GM23248 (cell line): ENCODE results near the gene GNAL. TPM values are rescaled to one million over a fixed set of nuclear protein-coding genes. Genes with fewer than 3 reads are reported as not detected.

Experiments
- DNase-seq: peaks from one replicate; pipeline ENCODE4 v3.0.0-alpha.2; 2015
- H2AFZ ChIP-seq: fragments of 200-600 bp; sonication (generic); 2 replicates; pipeline ENCODE4 v1.6.1; 2016; ENCODE audit warnings: antibody characterized with exemption
- H3F3A ChIP-seq: fragments of 200-600 bp; sonication (generic); 2 replicates; pipeline ENCODE4 v1.6.1; 2016; ENCODE audit warnings: mild to moderate bottlenecking, antibody characterized with exemption, mixed run types; ENCODE audit not compliant: insufficient read depth
- H3K27ac ChIP-seq: fragments of 200-600 bp; sonication (generic); 2 replicates; pipeline ENCODE4 v1.5.1; 2016; ENCODE audit warnings: mild to moderate bottlenecking
- H3K27me3 ChIP-seq: fragments of 200-600 bp; sonication (generic); replicated peaks from 2 replicates; pipeline ENCODE4 v1.6.1; 2016; ENCODE audit warnings: mild to moderate bottlenecking; ENCODE audit not compliant: insufficient read depth
- H3K36me3 ChIP-seq: fragments of 200-600 bp; sonication (generic); 2 replicates; pipeline ENCODE4 v1.6.1; 2016; ENCODE audit warnings: low read depth, mild to moderate bottlenecking
- H3K4me1 ChIP-seq: fragments of 200-600 bp; sonication (generic); 2 replicates; pipeline ENCODE4 v1.6.1; 2016; ENCODE audit warnings: mild to moderate bottlenecking; ENCODE audit not compliant: insufficient read depth
- H3K4me2 ChIP-seq: fragments of 200-600 bp; sonication (generic); one replicate; pipeline ENCODE4 v1.6.1; 2016; ENCODE audit warnings: mild to moderate bottlenecking; ENCODE audit not compliant: unreplicated experiment
- H3K4me3 ChIP-seq: fragments of 200-600 bp; sonication (generic); 2 replicates; pipeline ENCODE4 v1.5.1; 2016; ENCODE audit warnings: mild to moderate bottlenecking
- H3K79me2 ChIP-seq: fragments of 200-600 bp; sonication (generic); 2 replicates; pipeline ENCODE4 v1.6.1; 2016; ENCODE audit warnings: mild to moderate bottlenecking; ENCODE audit not compliant: insufficient read depth
- H3K9ac ChIP-seq: fragments of 200-600 bp; sonication (generic); 2 replicates; pipeline ENCODE4 v1.6.1; 2016; ENCODE audit warnings: mild to moderate bottlenecking
- H3K9me2 ChIP-seq: fragments of 200-600 bp; sonication (generic); 2 replicates; pipeline ENCODE4 v1.6.1; 2016; ENCODE audit warnings: mixed run types, mild to moderate bottlenecking, moderate library complexity; ENCODE audit not compliant: insufficient read depth
- H3K9me3 ChIP-seq: fragments of 200-600 bp; sonication (generic); one replicate; pipeline ENCODE4 v1.6.1; 2017; ENCODE audit warnings: low read depth
- H4K20me1 ChIP-seq: fragments of 200-600 bp; sonication (generic); 2 replicates; pipeline ENCODE4 v1.6.0; 2016; ENCODE audit not compliant: insufficient read depth
- EZH2 ChIP-seq: fragments of 200-600 bp; sonication (generic); IDR thresholded peaks from 2 replicates; pipeline ENCODE4 v1.6.1; 2018; ENCODE audit warnings: antibody characterized with exemption, mild to moderate bottlenecking; ENCODE audit not compliant: insufficient read depth, poor library complexity, severe bottlenecking
- EZH2phosphoT487 ChIP-seq: fragments of 200-600 bp; sonication (generic); IDR thresholded peaks from 2 replicates; pipeline ENCODE4 v1.6.1; 2018; ENCODE audit warnings: antibody characterized with exemption, moderate library complexity, mild to moderate bottlenecking, low read depth; ENCODE audit not compliant: insufficient read depth
- WGBS, 2 experiments: methylation state at CpG; one replicate each; pipeline ENCODE4 v1.1.6; 2015 to 2017; ENCODE audit warnings: low lambda C conversion rate in 2 of 2, low coverage in 1 of 2; ENCODE audit errors: missing lambda C conversion rate in 2 of 2; 5-methylcytosine and 5-hydroxymethylcytosine counted together
- in situ Hi-C: fragments of 300-500 bp; cut with MboI; formaldehyde crosslinking; loops from 2 replicates; pipeline ENCODE4 v1.15.0; 2020
- polyA plus RNA-seq: library from polyadenylated mRNA; unstranded; fragments of >200 nt; fragmentation: Nextera tagmentation; extraction: Ambion mirVana; gene quantifications from 2 replicates; pipeline ENCODE4 v1.2.1, GENCODE V29; 2016
- total RNA-seq: library from RNA; depleted of rRNA; stranded (reverse); fragments of >200 nt; shearing (Covaris generic); gene quantifications from 2 replicates; pipeline ENCODE4 v1.2.3, GENCODE V29; 2014

The GNAL gene
- total and polyA plus RNA-seq, 2 experiments from 2014 or later = 0.19 to 3.0 TPM

DNA sequence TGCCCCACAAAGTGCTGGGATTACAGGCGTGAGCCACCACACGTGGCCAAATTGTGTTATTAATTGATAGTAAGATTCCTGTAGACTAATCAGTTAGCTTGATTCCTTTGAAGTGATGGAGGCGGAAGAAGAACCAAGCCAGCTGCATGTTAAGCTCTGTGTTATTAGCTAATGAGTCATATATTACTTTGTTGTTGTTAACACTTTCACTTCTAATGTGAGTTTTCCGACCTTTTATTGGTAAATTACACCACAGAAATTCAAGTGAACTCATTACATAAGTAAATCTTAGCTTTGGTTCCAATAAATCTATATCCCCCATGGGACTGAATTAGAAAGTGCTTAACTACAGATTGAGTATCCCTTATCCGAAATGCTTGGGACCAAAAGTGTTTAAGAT is 182.4 kb downstream of the GNAL start:
- H3K4me2 ChIP-seq = no peak overlapping the region
- H3F3A ChIP-seq = no peaks in the 10 kb centered on the region
- H3K27me3 ChIP-seq = no peaks in the 10 kb centered on the region
- H3K9me3 ChIP-seq = no peaks in the 10 kb centered on the region
- H4K20me1 ChIP-seq = no peaks in the 10 kb centered on the region
- 67 to 73% methylated on average over 5 of the region's 5 CpGs for WGBS, 2 experiments
- no peak overlapping the region for H3K27ac ChIP-seq
- no peak overlapping the region for H3K9ac ChIP-seq
- no peak for TF ChIP-seq EZH2phosphoT487
- TF ChIP-seq EZH2 = no peak
- no peak overlapping the region for H3K4me3 ChIP-seq
- no peak overlapping the region for H2AFZ ChIP-seq
- no peak for DNase-seq
- no peaks in the 10 kb centered on the region for H3K79me2 ChIP-seq
- no peaks in the 10 kb centered on the region for H3K9me2 ChIP-seq
- no peaks in the 10 kb centered on the region for H3K4me1 ChIP-seq
- H3K36me3 ChIP-seq = no peaks in the 10 kb centered on the region
- in situ Hi-C loops = no loop called here

DNA sequence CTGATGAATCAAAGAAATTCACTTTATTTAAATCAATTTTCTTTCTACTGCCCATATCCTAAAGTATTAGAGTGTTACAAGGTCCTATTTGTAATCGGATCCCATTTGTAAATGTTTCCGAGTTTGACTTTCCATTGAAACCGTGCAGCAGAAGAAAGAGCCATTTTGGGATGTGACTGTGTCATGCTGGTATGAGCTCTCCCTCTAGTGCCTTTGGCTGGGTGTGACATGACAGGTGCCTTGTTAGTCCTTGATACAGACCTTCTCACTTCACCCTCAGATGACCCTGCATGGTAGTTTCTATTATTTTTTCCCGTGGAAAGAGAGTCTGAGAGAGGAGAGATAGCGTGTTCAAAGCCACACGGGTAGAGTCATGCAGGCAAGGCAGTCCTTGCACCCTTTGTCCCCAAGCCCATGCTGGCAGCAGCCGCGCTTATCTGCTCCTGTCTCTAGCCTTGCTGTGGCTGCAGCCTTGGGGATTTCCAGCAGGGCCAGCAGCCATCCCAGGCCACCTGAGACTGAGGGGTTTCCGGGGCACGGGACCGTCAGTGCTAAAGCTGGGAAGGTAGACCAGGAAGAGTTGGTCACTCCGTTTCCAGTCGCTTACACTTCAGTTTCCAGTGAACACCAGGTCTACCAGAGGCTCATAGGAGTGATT is 183.5 kb downstream of the GNAL start:
- Histone ChIP-seq H3K27me3 (no peaks in the 10 kb centered on the region), H3K27ac (no peak overlapping the region), H3K4me3 (no peak overlapping the region), H3F3A (no peaks in the 10 kb centered on the region), H4K20me1 (no peaks in the 10 kb centered on the region), H3K36me3 (no peaks in the 10 kb centered on the region), H2AFZ (no peak overlapping the region), H3K9me2 (no peaks in the 10 kb centered on the region), H3K4me2 (no peak overlapping the region), H3K9ac (no peak overlapping the region), H3K79me2 (no peaks in the 10 kb centered on the region), H3K4me1 (no peaks in the 10 kb centered on the region), H3K9me3 (no peaks in the 10 kb centered on the region)
- in situ Hi-C loops = no loop called here
- 78 to 83% methylated on average over 13 of the region's 13 CpGs for WGBS, 2 experiments
- peak; percentile 40 for DNase-seq
- TF ChIP-seq EZH2phosphoT487 (no peak), EZH2 (no peak)

DNA sequence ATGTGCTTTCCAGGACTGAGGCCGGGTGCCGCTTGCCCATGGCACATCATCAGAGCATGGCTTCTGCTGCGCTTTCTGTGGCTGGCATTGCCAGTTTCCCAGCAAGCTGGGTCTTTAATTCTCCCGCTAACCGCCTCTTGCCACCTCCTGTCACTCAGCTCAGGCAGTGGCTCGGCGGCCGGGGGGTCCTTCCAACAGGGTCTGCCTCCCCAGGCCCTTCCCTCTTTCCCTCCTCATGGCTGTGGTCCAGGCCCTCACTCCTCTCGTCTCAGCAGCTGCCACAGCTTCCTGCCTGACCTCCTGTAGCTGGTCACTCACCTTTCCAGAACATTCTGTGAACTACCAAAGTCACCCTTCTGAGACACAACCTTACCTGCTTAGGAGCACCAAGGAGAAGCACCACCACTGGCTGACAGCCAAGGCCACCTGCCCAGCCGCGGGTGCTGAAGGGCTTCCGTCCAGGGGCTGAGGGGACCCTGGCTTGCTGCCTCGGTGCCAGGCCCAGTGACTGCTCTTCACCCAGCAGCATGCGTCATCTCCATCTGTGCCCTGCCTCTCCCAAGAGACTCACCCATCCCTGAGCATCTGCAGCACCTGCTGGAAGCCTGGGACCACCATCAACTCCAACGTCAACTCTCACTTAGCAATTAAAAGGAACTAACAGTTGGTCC is 184.7 kb downstream of the GNAL start:
- TF ChIP-seq EZH2 (no peak), EZH2phosphoT487 (no peak)
- H3K4me3 ChIP-seq = no peak overlapping the region
- H4K20me1 ChIP-seq = no peaks in the 10 kb centered on the region
- H3F3A ChIP-seq = no peaks in the 10 kb centered on the region
- 87 to 88% methylated on average over 14 to 15 of the region's 15 CpGs for WGBS, 2 experiments
- H3K36me3 ChIP-seq = no peaks in the 10 kb centered on the region
- DNase-seq = no peak
- in situ Hi-C loops = no loop called here
- H3K4me2 ChIP-seq = no peak overlapping the region
- H3K27me3 ChIP-seq = no peaks in the 10 kb centered on the region
- H3K9me2 ChIP-seq = no peaks in the 10 kb centered on the region
- no peaks in the 10 kb centered on the region for H3K79me2 ChIP-seq
- H2AFZ ChIP-seq = no peak overlapping the region
- H3K27ac ChIP-seq = no peak overlapping the region
- H3K9me3 ChIP-seq = no peaks in the 10 kb centered on the region
- no peak overlapping the region for H3K9ac ChIP-seq
- no peaks in the 10 kb centered on the region for H3K4me1 ChIP-seq

DNA sequence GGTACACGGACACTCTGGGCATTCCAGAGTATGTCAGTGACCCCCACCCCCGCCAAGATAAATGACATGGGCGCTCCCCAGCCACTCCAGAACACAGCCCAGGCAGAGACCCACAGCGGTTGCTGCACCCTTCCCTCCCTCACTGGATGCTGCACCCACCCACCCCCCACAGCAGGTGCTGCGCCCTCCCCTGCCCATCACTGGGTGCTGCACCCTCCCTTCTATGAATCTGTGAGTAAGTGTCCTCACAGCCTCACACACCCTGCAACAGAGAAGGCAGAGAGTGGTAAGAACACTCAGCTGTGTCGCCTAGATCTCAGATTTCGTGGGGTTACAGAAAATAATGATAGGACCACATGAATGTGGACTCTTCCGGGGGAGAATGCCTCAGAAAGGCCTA is 185.6 kb downstream of the GNAL start:
- in situ Hi-C loops = no loop called here

More for the DNA sequence above, 185.6 kb downstream of the GNAL start:
- H3K4me2 ChIP-seq = no peak overlapping the region
- no peak overlapping the region for H3K9ac ChIP-seq
- no peaks in the 10 kb centered on the region for H3K36me3 ChIP-seq
- TF ChIP-seq EZH2 (no peak), EZH2phosphoT487 (no peak)
- H3F3A ChIP-seq = no peaks in the 10 kb centered on the region
- H3K9me2 ChIP-seq = no peaks in the 10 kb centered on the region
- no peak overlapping the region for H2AFZ ChIP-seq
- no peaks in the 10 kb centered on the region for H3K9me3 ChIP-seq
- 77 to 81% methylated on average over 7 to 8 of the region's 8 CpGs for WGBS, 2 experiments
- H3K27me3 ChIP-seq = no peaks in the 10 kb centered on the region
- no peaks in the 10 kb centered on the region for H4K20me1 ChIP-seq
- no peaks in the 10 kb centered on the region for H3K4me1 ChIP-seq
- no peak overlapping the region for H3K4me3 ChIP-seq
- no peak for DNase-seq
- no peaks in the 10 kb centered on the region for H3K79me2 ChIP-seq
- no peak overlapping the region for H3K27ac ChIP-seq
